Nephron progenitor cell (in vitro differentiated cells): ENCODE data around the gene MBD4.
A peak's percentile ranks its signal among the peaks of the same experiment; 100 is the strongest.

ENCODE experiments used
- DNase-seq: peaks from one replicate; pipeline ENCODE4 v3.0.0; 2021
- H3K27ac Mint-ChIP-seq: 2 replicates; pipeline ENCODE4 v1.8.0; 2021; ENCODE audit warnings: mild to moderate bottlenecking, moderate library complexity, mixed read lengths
- H3K27me3 Mint-ChIP-seq: 2 replicates; pipeline ENCODE4 v1.8.0; 2021; ENCODE audit warnings: mild to moderate bottlenecking, low read depth, mixed read lengths; ENCODE audit not compliant: poor library complexity
- H3K36me3 Mint-ChIP-seq: 2 replicates; pipeline ENCODE4 v1.8.0; 2021; ENCODE audit warnings: low read depth, mixed read lengths
- H3K4me1 Mint-ChIP-seq: 2 replicates; pipeline ENCODE4 v1.8.0; 2021; ENCODE audit warnings: mixed read lengths
- H3K4me3 Mint-ChIP-seq: 2 replicates; pipeline ENCODE4 v1.8.0; 2021; ENCODE audit warnings: mild to moderate bottlenecking, moderate library complexity, mixed read lengths
- H3K9me3 Mint-ChIP-seq: 2 replicates; pipeline ENCODE4 v1.8.0; 2021; ENCODE audit warnings: mild to moderate bottlenecking, moderate library complexity, mixed read lengths
- TF ChIP-seq, protein P1 (sequence below): fragments of 200-600 bp; sonication (generic); IDR thresholded peaks from 2 replicates; pipeline ENCODE4 v1.5.0; 2021; ENCODE audit warnings: antibody characterized with exemption

Gene MBD4

DNA sequence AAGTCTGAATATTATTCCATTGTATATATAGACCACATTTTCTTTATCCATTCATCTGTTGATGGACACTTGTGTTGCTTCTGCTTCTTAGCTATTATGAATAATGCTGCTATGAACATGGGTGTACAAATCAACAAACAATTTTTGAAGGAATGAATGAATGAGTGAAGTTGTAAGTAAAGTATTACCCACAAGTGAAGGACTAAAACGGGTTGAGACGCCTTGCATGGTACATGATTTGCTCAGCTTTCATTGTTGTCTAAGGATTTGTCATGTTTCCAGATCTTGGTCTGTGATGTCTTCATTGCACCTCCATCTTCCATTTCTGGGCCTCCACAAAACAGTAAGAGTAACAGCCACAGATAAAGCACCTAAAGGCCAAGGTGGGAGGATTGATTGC, 20.8 kb upstream of the MBD4 start:
- Mint-ChIP-seq H3K9me3 (no peaks in the 10 kb centered on the region), H3K27me3 (no peaks in the 10 kb centered on the region), H3K4me3 (no peak overlapping the region), H3K4me1 (no peaks in the 10 kb centered on the region), H3K27ac (no peak overlapping the region), H3K36me3 (peaks cover 44% of the 10 kb centered on the region)
- TF ChIP-seq, protein P1, sequence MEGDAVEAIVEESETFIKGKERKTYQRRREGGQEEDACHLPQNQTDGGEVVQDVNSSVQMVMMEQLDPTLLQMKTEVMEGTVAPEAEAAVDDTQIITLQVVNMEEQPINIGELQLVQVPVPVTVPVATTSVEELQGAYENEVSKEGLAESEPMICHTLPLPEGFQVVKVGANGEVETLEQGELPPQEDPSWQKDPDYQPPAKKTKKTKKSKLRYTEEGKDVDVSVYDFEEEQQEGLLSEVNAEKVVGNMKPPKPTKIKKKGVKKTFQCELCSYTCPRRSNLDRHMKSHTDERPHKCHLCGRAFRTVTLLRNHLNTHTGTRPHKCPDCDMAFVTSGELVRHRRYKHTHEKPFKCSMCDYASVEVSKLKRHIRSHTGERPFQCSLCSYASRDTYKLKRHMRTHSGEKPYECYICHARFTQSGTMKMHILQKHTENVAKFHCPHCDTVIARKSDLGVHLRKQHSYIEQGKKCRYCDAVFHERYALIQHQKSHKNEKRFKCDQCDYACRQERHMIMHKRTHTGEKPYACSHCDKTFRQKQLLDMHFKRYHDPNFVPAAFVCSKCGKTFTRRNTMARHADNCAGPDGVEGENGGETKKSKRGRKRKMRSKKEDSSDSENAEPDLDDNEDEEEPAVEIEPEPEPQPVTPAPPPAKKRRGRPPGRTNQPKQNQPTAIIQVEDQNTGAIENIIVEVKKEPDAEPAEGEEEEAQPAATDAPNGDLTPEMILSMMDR, result no peak
- no peak for DNase-seq

DNA sequence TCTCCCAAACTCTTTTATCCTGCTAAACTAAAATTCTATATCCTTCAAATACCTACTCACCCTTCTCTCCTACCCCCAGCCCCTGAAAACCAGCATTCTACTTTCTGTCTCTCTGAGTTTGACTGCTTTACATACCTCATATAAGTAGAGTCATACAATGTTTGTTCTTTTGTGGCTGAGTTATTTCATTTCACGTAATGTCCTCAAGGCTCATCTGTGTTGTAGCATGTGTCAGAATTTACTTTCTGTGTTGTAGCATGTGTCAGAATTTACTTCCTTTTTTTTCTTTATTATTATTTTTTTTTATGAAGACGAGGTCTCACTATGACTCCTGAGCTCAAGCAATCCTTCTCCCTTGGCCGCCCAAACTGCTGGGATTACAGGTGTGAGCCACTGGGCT, 20.4 kb upstream of the MBD4 start:
- no peak overlapping the region for H3K27ac Mint-ChIP-seq
- TF ChIP-seq, protein P1, result no peak

DNA sequence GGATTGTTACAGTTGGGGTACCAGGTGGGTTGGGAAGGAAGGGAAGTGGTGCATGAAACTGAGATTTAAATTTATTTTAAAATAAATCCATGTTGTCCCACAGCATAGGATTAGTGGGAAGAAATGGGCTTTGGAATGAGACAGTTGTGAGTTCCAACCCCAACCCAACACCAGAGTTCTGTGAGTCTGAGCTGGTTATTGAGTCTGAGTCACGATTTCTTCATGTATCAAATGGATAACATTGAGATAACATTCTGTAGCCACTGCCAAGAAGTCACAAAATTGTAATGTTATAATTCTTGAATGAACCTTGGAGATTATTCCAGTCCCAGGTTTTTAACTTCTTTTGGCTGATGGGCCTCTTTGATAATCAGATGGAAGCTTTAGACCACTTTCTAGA, 14.0 kb upstream of the MBD4 start:
- H3K4me1 Mint-ChIP-seq, result peaks cover 22% of the 10 kb centered on the region
- H3K27ac Mint-ChIP-seq, result peak overlapping the region; percentile 12
- H3K27me3 Mint-ChIP-seq, result no peaks in the 10 kb centered on the region
- TF ChIP-seq, protein P1, result no peak
- DNase-seq, result no peak
- H3K4me3 Mint-ChIP-seq, result no peak overlapping the region
- no peaks in the 10 kb centered on the region for H3K9me3 Mint-ChIP-seq
- peaks cover 43% of the 10 kb centered on the region for H3K36me3 Mint-ChIP-seq

More for the DNA sequence above, 20.4 kb upstream of the MBD4 start:
- H3K9me3 Mint-ChIP-seq, result no peaks in the 10 kb centered on the region
- no peaks in the 10 kb centered on the region for H3K4me1 Mint-ChIP-seq
- no peaks in the 10 kb centered on the region for H3K27me3 Mint-ChIP-seq
- no peak for DNase-seq
- H3K4me3 Mint-ChIP-seq, result no peak overlapping the region
- H3K36me3 Mint-ChIP-seq, result peaks cover 44% of the 10 kb centered on the region

DNA sequence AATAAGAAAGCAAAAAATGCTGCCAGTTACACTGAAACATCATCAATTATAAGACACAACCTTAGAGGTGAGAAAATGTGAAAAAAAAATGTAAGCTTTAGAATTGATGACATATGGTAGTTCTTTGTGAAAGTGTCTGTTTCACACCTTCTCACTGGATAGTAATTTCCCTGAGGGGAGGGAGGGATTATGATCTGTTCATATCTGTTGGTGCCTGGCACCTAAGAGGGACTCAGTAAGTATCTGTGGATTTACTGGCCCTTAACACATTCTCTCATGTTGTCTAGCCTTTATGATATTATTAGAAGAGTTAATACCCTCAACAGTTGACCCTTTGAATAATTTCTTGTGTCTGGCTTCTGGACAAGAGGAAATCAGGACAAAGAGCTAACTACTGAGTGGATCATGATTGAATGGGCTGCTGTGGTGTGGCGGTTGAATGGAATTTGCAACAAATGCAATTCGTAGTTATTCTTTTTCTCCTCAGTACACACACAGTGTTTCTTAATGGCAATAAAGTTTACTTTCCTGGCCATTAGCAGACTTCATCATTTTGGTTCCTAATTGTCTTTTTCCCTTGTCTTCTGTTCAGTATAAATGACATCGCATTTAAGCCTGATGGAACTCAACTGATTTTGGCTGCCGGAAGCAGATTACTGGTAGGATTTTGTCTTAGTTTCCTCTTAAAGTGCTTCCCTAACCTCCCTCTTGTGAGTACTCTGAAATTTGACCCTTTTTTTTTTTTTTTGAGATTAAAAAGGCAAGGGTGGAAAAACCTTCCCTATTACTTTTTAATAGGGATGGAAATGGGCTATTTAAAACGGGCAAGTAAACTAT, 9.7 kb upstream of the MBD4 start:
- DNase-seq, result no peak
- TF ChIP-seq, protein P1, result no peak
- Mint-ChIP-seq H3K9me3 (no peaks in the 10 kb centered on the region), H3K27ac (peak overlapping the region; percentile 17), H3K4me1 (peaks cover 43% of the 10 kb centered on the region), H3K27me3 (no peaks in the 10 kb centered on the region), H3K36me3 (peaks cover 34% of the 10 kb centered on the region), H3K4me3 (peak overlapping the region; percentile 3)

DNA sequence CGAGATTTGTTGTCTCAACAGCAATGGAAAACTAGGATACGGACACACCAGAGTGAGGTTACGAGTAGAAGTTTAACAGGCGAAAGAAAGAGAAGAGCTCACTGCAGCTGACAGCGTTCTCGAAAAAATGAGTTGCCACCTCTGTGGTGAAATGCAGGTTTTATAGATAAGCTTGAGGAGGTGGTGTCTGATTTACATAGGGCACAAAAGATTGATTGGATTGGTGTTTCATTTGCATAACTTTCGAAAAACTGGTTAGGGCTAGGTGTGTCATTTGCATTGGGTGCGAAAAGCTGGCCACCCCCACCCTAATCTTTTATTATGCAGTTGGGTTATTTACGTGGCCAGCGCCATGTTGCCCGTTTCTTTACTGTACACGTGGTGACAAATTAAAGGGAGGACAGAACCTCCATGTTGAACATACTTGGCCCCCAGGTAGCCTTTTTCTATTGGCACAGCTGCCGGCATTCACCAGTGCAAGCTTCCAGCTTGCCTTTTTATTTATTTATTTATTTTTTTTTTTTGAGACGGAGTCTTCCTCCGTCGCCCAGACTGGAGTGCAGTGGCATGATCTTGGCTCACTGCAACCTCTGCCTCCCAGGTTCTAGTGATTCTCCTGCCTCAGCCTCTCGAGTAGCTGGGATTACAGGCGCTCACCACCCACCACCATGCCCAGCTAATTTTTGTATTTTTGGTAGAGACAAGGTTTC, 8.6 kb upstream of the MBD4 start:
- Mint-ChIP-seq H3K4me3 (no peak overlapping the region), H3K4me1 (peaks cover 48% of the 10 kb centered on the region), H3K27me3 (no peaks in the 10 kb centered on the region), H3K9me3 (no peaks in the 10 kb centered on the region), H3K27ac (peak overlapping the region; percentile 44), H3K36me3 (peaks cover 31% of the 10 kb centered on the region)
- TF ChIP-seq, protein P1, result no peak
- DNase-seq, result no peak
